ENCODE data around the gene TMEM143.
"Not testable (repeated sequence)": the region's sequence is repeated elsewhere in the genome, so short reads cannot be mapped to it uniquely, and the experiment has no call there.

Gene TMEM143

GRCh38 chr19:48310227-48310626, 53.5 kb downstream of the TMEM143 start:
- no peak overlapping the region for H3K4me3 ChIP-seq (replicated peaks; ENCODE audit: low read depth, low read length)
- TF ChIP-seq, protein P1, sequence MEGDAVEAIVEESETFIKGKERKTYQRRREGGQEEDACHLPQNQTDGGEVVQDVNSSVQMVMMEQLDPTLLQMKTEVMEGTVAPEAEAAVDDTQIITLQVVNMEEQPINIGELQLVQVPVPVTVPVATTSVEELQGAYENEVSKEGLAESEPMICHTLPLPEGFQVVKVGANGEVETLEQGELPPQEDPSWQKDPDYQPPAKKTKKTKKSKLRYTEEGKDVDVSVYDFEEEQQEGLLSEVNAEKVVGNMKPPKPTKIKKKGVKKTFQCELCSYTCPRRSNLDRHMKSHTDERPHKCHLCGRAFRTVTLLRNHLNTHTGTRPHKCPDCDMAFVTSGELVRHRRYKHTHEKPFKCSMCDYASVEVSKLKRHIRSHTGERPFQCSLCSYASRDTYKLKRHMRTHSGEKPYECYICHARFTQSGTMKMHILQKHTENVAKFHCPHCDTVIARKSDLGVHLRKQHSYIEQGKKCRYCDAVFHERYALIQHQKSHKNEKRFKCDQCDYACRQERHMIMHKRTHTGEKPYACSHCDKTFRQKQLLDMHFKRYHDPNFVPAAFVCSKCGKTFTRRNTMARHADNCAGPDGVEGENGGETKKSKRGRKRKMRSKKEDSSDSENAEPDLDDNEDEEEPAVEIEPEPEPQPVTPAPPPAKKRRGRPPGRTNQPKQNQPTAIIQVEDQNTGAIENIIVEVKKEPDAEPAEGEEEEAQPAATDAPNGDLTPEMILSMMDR (IDR thresholded peaks at IDR 0.05; ENCODE audit: low read depth, low read length, missing control alignments): no peak
- no peak for DNase-seq (ENCODE audit: extremely low read depth, low read depth)

- H3K4me3 ChIP-seq (replicated peaks; ENCODE audit: low read depth, low read length): not testable (repeated sequence)
Observed at GRCh38 chr19:48309731-48310130, 54.0 kb downstream of the TMEM143 start.

GRCh38 chr19:48308631-48309586, 54.8 kb downstream of the TMEM143 start:
- H3K4me3 ChIP-seq (replicated peaks; ENCODE audit: low read depth, low read length): no peak overlapping the region
- TF ChIP-seq, protein P1 (IDR thresholded peaks at IDR 0.05; ENCODE audit: low read depth, low read length, missing control alignments): peak; percentile 42
- no peak for DNase-seq (ENCODE audit: extremely low read depth, low read depth)

More at GRCh38 chr19:48309731-48310130, 54.0 kb downstream of the TMEM143 start:
- not testable (repeated sequence) for DNase-seq (ENCODE audit: extremely low read depth, low read depth)

DNA sequence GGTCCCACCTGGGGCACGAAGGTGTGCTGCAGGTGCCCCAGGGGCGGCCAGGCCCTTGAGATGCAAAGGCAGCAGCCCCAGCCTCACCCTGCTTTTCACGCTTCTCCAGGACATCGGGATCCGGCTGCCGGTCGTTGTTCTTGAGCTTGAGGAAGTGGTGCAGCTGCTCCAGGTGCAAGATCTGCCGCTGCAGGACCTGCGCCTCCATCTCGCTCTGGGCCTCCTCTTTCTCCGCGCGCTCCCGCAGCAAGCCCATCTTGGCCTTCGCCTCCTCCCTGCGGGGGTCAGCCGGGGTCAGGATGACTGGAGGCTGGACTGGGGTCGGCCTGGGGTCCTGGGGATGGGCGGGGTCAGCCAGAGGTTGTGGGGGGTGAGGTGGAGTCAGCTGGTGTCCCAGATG, 59.9 kb downstream of the TMEM143 start:
- no peak overlapping the region for H3K4me3 ChIP-seq (replicated peaks; ENCODE audit: low read depth, low read length)
- TF ChIP-seq, protein P1 (IDR thresholded peaks at IDR 0.05; ENCODE audit: low read depth, low read length, missing control alignments): no peak
- no peak for DNase-seq (ENCODE audit: extremely low read depth, low read depth)

DNA sequence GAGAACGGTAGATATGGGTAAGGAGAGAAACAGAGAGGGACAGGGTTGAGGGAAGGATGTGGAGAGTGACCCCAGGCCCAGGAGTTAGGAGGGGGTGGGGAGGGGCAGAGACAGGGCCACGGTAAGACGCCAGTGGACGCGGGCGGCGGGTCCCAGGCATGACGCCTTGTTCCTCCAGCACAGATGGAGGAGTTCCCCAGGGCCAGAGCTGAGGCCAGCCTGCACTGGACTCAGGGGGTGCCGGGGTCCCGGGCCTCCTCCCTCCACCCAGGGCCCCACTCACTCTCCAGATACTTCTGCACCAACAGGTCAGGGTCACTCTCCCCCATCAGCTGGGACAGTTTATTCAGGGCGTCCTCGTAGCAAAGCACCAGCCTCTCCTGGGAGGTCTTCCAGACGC, 60.4 kb downstream of the TMEM143 start:
- TF ChIP-seq, protein P1 (IDR thresholded peaks at IDR 0.05; ENCODE audit: low read depth, low read length, missing control alignments): no peak
- H3K4me3 ChIP-seq (replicated peaks; ENCODE audit: low read depth, low read length): no peak overlapping the region
- no peak for DNase-seq (ENCODE audit: extremely low read depth, low read depth)

GRCh38 chr19:48302600-48302959, 61.2 kb downstream of the TMEM143 start:
- TF ChIP-seq, protein P1 (IDR thresholded peaks at IDR 0.05; ENCODE audit: low read depth, low read length, missing control alignments): no peak
- no peak for DNase-seq (ENCODE audit: extremely low read depth, low read depth)
- no peak overlapping the region for H3K4me3 ChIP-seq (replicated peaks; ENCODE audit: low read depth, low read length)

- no peak for DNase-seq (ENCODE audit: extremely low read depth, low read depth)
- TF ChIP-seq, protein P1 (IDR thresholded peaks at IDR 0.05; ENCODE audit: low read depth, low read length, missing control alignments): no peak
- no peak overlapping the region for H3K4me3 ChIP-seq (replicated peaks; ENCODE audit: low read depth, low read length)
Observed at GRCh38 chr19:48301886-48302599, 61.7 kb downstream of the TMEM143 start.

Measured in HFF-Myc (cell line).